ENCODE results near the gene PEX12. TPM values are rescaled to one million over a fixed set of nuclear protein-coding genes. Genes with fewer than 3 reads are reported as not detected.
"Not testable (repeated sequence)": the region's sequence is repeated elsewhere in the genome, so short reads cannot be mapped to it uniquely, and the experiment has no call there.

The PEX12 gene
- total RNA-seq, 1 experiment from 2014 or later = 13.7 TPM

GRCh38 chr17:35536664-35537171 lies 41.7 kb downstream of the PEX12 start:
- DNase-seq (ENCODE audit: low spot score) = no peak

DNA sequence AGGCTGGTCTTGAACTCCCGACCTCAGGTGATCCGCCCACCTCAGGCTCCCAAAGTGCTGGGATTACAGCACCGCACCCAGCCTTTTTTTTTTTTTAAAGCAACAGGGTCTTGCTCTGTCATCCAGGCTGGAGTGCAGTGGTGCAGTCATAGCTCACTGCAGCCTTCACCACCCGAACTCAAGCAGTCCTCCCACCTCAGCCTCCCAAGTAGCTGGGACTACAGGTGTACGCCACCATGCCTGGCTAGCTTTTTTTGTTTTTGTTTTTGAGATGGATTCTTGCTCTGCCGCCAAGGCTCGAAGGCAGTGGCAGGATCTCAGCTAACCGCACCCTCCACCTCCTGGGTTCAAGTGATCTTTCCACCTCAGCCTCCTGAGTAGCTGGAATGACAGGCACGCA lies 43.0 kb downstream of the PEX12 start:
- DNase-seq (ENCODE audit: low spot score) = not testable (repeated sequence)

GRCh38 chr17:35534576-35535093 lies 43.7 kb downstream of the PEX12 start:
- no peak for DNase-seq (ENCODE audit: low spot score)

- DNase-seq (ENCODE audit: low spot score) = no peak
Measured at GRCh38 chr17:35531160-35531559, 47.2 kb downstream of the PEX12 start.

- no peak for DNase-seq (ENCODE audit: low spot score)
Measured at GRCh38 chr17:35529866-35530265, 48.5 kb downstream of the PEX12 start.

GRCh38 chr17:35529326-35529725 lies 49.0 kb downstream of the PEX12 start:
- DNase-seq (ENCODE audit: low spot score) = not testable (repeated sequence)

Other genes starting within 250 kb of the PEX12 start
- 37.0 and 47.6 TPM in 2 replicates for gene SLFN11, start 204.9 kb downstream of the PEX12 start, total RNA-seq (2014; rRNA removed; shearing (Covaris generic))
- 17.4 and 19.8 TPM in 2 replicates for gene SLFN12, start 146.1 kb downstream of the PEX12 start, total RNA-seq (2014; rRNA removed; shearing (Covaris generic))
- gene SLFN13, start 129.8 kb downstream of the PEX12 start, total RNA-seq (2014; rRNA removed; shearing (Covaris generic)) = 0.25 and 0.85 TPM in 2 replicates
- gene SLFN12L, start 40.9 kb downstream of the PEX12 start, total RNA-seq (2014; rRNA removed; shearing (Covaris generic)) = 0.06 and 0.31 TPM in 2 replicates
- gene SLFN14, start 17.8 kb downstream of the PEX12 start, total RNA-seq (2014; rRNA removed; shearing (Covaris generic)) = not detected in 2 replicates
- gene AP2B1, start 8.8 kb upstream of the PEX12 start, total RNA-seq (2014; rRNA removed; shearing (Covaris generic)) = 40.1 and 57.2 TPM in 2 replicates
- gene RASL10B, start 153.1 kb upstream of the PEX12 start, total RNA-seq (2014; rRNA removed; shearing (Covaris generic)) = 6.2 and 6.4 TPM in 2 replicates
- gene GAS2L2, start 174.7 kb upstream of the PEX12 start, total RNA-seq (2014; rRNA removed; shearing (Covaris generic)) = 0.04 TPM in 2 replicates
- gene C17orf50, start 182.3 kb upstream of the PEX12 start, total RNA-seq (2014; rRNA removed; shearing (Covaris generic)) = not detected in 2 replicates
- 0.68 TPM in 1 of 2 replicates, not detected in the other for gene MMP28, start 217.1 kb upstream of the PEX12 start, total RNA-seq (2014; rRNA removed; shearing (Covaris generic))
- 17.8 and 19.8 TPM in 2 replicates for gene TAF15, start 230.9 kb upstream of the PEX12 start, total RNA-seq (2014; rRNA removed; shearing (Covaris generic))